Stimulated activated CD4-positive, alpha-beta T cell treated with anti-CD3 and anti-CD28 coated beads, TNF-alpha, amount 100 ng/mL, for 24 hours (primary cell): ENCODE measurements around the gene LETMD1.
"Not testable (repeated sequence)": the region's sequence is repeated elsewhere in the genome, so short reads cannot be mapped to it uniquely, and the experiment has no call there.

Source experiments
- DNase-seq, 3 experiments: peaks; one replicate each; pipeline ENCODE4 v3.0.0-alpha.2; 2020; ENCODE audit warnings: low read depth in 3 of 3

Gene LETMD1

DNA sequence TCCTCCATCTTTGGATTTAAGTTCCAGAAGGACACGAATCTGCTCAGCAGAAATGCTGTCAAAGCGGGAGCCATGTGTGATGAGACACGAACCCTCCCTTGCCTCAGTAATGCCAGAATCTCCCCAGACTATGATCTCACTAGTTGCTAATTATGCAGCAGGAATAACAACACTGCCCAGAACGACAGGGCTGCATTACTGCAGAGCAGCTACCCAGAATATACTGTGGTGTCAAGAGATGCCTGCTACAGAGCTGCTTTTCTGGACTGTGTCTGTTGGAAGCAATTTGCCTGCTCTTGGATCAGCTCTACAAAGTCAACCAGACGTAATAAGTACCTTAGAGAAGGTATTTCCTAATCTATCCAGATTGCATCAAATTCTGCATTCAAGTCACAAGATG, 29.8 kb downstream of the LETMD1 start:
- DNase-seq = no peak

DNA sequence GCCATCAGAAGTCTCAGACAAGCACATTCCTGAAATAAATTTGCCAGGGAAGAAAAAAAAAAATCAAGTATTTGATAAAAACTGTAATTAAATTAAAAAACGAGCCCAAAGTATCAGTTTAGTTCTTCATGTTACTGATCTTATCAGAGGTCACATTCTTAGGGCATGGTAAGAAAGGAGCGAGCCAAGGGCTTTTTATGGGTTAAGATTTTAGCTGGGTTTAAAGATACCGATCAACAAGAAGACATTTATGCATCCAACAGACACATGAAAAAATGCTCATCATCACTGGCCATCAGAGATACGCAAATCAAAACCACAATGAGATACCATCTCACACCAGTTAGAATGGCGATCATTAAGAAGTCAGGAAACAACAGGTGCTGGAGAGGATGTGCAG, 30.2 kb downstream of the LETMD1 start:
- DNase-seq = not testable (repeated sequence)

DNA sequence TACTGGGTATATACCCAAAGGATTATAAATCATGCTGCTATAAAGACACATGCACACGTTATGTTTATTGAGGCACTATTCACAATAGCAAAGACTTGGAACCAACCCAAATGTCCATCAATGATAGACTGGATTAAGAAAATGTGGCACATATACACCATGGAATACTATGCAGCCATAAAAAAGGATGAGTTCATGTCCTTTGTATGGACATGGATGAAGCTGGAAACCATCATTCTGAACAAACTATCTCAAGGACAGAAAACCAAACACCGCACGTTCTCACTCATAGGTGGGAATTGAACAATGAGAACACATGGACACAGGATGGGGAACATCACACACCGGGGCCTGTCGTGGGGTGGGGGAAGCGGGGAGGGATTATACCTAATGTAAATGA, 30.7 kb downstream of the LETMD1 start:
- DNase-seq = not testable (repeated sequence)

DNA sequence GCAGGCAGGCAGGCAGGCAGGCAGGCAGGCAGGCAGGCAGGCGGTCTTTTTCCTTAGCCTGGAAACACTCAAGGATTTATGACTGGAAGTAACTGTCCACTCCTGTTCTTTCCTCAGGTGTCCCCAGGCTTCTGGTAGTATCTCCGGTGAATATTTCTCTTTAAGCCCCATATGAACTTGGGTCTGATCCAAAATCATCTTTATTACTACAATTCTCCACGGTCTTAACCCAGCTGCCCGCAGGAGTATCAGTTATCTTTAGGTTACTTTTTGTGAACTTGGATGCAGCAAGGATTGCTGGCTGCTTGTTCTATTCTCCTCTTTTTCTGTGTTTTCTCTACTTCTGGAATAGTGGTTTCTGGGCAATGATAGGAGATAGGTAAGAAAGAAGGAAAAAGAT, 32.0 kb downstream of the LETMD1 start:
- no peak for DNase-seq

DNA sequence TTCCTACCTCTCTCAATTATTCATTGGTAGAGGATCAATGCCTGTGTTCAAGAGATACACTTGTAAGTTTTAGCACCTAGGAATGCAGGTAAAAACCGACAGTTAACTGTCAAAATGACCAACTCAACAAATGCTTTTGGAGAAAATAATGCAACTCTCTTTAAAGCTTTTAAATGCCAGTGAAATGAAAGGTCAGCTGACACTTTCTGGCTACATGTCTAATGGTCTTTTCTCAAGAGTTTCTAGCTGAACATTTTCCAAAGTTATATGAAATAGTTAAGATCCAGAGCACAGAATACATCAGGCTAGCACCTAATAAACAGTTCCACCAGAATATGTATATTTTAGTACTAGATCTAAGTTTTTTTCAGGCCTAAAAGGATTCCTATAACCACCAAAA, 33.3 kb downstream of the LETMD1 start:
- no peak for DNase-seq

DNA sequence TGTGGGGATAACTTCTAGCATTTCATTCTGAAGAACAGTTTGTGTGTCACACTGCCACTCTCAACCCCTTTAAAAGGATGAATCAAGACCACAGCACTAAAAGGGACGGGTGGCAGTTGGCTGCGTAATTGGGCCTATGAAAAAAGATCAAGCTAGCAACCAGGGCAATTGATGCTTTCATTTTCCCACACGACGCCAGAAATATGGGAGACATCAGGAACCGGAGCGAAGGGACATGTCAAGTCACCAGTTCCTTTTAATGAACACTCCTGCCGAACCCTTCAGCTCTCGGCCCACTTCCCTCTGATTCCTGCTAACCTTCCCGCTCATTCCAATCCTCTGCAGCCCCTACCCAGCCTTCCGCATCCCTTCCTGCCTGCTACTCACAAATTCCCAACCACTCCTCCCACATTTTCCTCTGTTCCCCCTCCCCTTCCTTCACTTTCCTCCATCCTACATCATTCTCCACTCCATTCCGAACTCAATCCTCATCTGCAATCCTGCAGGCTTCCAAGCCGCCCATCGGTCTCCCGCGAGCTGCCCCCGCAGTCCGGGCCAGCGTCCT, 34.5 kb downstream of the LETMD1 start:
- DNase-seq = no peak

DNA sequence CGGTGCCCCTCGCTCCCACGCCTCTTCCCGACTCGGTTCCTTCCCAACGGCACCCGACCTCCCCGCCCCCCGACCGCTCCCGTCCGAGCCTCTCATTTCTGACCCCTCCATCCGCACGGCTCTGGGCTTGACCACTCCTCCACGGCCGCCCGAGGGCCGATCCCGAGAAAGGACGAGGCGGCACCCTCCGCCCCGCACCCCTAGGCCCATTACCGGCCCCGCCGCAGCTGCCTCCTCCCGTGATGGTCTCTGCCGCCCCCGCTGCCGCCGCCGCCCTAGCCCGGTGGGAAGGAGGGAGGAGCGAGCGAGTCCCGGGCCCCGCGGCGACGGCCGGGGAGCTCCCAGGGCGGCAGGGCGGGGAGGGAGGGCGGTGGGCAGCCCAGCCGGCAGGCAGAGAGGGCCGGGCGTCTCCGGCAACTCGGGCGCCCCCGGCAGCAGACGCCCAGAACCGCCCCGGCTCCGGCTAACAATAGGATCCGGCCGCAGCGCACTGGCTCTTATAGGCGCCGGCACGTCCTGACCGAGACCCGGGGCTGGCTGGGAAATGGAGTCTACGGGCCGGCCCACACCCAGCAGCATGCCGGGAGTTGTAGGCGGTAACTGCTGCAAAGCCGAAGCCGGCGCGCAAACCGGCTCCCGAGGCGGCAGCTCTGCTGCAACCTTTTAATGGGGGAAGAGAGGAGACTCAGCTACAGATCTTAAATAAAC, 35.2 kb downstream of the LETMD1 start, which contains the start of gene CSRNP2:
CSRNP2 (minus strand) TSS at position 471 of the 708 bp plus-strand sequence. CDS start 7,035 bp downstream, outside the sequence.
- peak; percentile 88 to 95 (median 90) for DNase-seq

DNA sequence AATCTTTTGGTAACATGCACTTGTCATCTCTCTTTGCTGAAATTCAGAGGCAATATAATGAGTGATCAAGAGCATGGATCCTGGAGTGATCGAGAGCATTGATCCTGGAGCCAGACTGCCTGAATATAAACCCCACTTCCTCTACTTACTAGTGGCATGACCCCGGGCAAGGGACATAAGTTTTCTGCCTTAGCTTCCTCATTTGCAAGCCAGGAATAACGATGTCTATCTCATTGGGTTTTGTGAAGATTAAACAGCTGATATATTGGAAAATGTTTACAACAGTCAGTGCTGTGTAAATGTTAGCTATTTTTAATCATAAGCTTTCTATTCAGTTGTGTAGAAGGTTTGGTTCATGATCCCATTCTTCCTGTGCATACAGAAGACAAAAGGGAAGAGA, 37.6 kb downstream of the LETMD1 start:
- DNase-seq = no peak

DNA sequence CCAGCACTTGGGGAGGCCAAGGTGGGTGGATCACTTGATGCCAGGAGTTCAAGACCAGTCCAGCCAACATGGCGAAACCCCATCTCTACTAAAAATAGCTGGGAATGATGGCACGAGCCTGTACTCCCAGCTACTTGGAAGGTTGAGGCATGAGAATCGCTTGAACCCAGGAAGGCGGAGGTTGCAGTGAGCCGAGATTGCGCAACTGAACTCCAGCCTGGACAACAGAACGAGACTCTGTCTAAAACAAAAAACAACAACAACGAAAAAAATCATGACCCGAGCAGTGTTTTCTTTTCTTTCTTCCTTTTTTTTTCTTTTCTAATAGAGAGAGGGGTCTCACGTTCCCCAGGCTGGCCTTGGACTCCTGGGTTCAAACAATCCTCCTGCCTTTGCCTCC, 38.8 kb downstream of the LETMD1 start:
- DNase-seq = no peak

DNA sequence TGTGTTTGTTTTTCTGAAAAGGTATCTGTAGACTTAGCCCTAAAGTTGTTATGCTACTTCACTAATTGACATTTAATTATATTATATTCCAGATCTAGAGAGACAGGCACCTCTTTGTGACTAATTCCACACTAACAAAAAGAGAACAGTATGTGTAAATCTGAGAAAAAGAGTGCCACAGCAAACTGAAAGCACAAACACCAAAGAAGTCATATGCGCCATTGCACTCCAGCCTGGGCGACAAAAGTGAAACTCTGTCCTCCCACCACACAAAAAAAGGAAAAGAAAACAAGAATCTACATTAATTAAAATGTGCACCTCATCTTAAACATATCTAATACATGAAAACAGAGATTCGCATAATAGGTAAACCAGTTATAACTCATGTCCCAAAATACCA, 39.7 kb downstream of the LETMD1 start:
- DNase-seq = peak in 1 of 3 experiments; percentile 28

DNA sequence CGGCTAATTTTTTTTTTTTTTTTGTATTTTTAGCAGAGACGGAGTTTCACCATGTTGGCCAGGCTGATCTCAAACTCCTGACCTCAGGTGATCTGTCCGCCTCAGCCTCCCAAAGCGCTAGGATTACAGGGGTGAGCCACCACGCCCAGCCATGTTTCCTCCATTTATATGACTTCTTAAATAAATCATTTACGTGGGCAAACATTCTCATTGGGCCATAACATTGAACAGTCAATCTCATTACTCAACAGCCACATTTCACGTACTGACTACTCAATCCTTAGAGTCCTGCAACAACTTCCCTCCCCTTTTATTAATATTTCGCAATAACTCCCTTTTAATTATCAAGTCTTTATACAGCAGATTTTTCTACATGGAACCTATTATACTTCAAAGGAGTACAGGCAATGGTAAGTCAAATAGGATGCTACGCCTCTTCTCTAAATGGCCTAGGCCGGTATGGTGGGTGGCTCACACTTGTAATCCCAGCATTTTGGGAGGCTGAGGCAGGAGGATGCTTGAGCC, 42.6 kb downstream of the LETMD1 start:
- no peak for DNase-seq

DNA sequence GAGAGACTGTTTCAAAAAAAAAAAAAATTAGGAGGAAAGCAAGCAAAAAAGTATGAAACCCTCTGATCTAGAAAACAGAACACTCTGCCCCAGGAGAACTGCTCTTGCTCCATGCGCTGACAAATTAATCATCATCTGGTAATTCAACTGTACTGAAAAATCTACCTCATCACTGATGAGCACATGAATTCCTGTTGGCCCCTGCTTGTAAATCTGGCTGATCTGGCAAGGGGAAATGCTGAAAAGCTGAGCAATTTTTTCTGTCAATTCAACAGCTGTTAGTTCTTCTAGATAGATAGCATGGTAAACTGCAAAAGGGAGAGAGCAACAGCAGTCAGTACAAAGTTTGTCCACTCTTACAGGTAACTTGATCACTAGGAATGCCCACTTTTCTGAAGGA, 50.5 kb downstream of the LETMD1 start:
- no peak for DNase-seq

DNA sequence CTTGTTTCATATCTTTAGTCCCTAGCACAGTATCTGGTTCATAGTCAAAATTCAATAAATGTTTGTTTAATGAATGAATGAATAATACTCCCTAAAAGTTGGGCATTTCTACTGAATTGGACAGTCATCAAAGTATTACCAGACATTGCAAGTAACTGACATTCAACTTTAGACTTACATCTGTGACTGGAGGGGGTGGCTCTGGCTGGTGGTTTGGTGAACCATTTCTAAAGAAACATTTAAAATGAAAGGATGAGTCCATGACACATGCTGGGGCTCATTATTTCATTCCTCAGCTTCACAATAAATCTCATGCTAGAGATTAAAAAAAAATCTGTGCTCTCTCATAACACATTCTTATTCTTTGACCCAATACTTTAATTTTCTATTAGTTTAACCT, 55.9 kb downstream of the LETMD1 start:
- no peak for DNase-seq

DNA sequence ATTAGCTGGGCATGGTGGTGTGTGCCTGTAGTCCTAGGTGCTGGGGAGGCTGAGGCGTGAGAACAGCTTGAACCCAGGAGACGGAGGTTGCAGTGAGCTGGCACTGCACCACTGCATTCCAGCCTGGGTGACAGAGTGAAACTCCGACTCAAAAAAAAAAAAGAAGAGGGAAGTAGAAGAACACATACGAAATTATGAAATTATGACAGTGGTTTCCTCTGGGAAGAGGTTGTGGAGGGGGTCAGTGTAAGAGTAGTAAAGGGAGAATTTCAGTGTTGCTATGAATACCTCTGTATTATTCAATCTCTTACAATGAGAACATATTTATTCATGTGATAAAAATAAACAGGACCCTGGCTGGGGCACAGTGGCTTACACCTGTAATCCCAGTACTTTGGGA, 60.0 kb downstream of the LETMD1 start:
- DNase-seq = no peak
